CD8-positive, alpha-beta memory T cell (primary cell): ENCODE measurements around the gene MAST1. TPM values are rescaled to one million over a fixed set of nuclear protein-coding genes. Genes with fewer than 3 reads are reported as not detected.

Source experiments
- CTCF ChIA-PET: fragments of 350-600 bp; sonication (Branson Sonifier 250); formaldehyde crosslinking; loops from one replicate; lab custom pipeline; 2021; ENCODE audit warnings: antibody characterized with exemption; lab: Charles Lee
- POLR2A ChIA-PET: fragments of 350-600 bp; sonication (Branson Sonifier 250); formaldehyde crosslinking; loops from one replicate; lab custom pipeline; 2021; ENCODE audit warnings: antibody characterized with exemption; lab: Charles Lee
- DNase-seq, 5 donors: peaks; one replicate each; pipeline versions ENCODE4 v3.0.0 to v3.0.0-alpha.2; 2020 to 2022; ENCODE audit warnings: mixed read lengths in 1 of 5
- H3K27ac ChIP-seq: one replicate; pipeline ENCODE4 v1.7.0; 2013; ENCODE audit warnings: low read depth, mild to moderate bottlenecking, low read length, moderate library complexity
- H3K27me3 ChIP-seq: 2 replicates; pipeline ENCODE4 v1.7.0; 2013; ENCODE audit warnings: low read length, mild to moderate bottlenecking; ENCODE audit not compliant: insufficient read depth, poor library complexity, severe bottlenecking
- H3K36me3 ChIP-seq: 2 replicates; pipeline ENCODE4 v1.7.0; 2013; ENCODE audit warnings: mild to moderate bottlenecking, low read length, moderate library complexity; ENCODE audit not compliant: insufficient read depth
- H3K4me1 ChIP-seq: 2 replicates; pipeline ENCODE4 v1.7.0; 2013; ENCODE audit warnings: mild to moderate bottlenecking, low read length, moderate library complexity; ENCODE audit not compliant: insufficient read depth
- H3K4me3 ChIP-seq: 2 replicates; pipeline ENCODE4 v1.7.0; 2013; ENCODE audit warnings: mild to moderate bottlenecking, low read length
- H3K9me3 ChIP-seq: 2 replicates; pipeline ENCODE4 v1.7.0; 2013; ENCODE audit warnings: mild to moderate bottlenecking, low read length
- H3K27ac Mint-ChIP-seq, 8 donors: one replicate each; pipeline ENCODE4 v1.8.0; 2020 to 2021; ENCODE audit warnings: mixed read lengths in 8 of 8, mild to moderate bottlenecking in 6 of 8, inconsistent platforms in 3 of 8, moderate library complexity in 3 of 8
- H3K27me3 Mint-ChIP-seq, 2 donors: one replicate each; pipeline ENCODE4 v1.8.0; 2020 to 2021; ENCODE audit warnings: mixed read lengths in 2 of 2, mild to moderate bottlenecking in 1 of 2, moderate library complexity in 1 of 2
- H3K36me3 Mint-ChIP-seq, 3 donors: one replicate each; pipeline ENCODE4 v1.8.0; 2020 to 2021; ENCODE audit warnings: mixed read lengths in 3 of 3, inconsistent platforms in 1 of 3, mild to moderate bottlenecking in 1 of 3
- H3K4me1 Mint-ChIP-seq, 3 donors: one replicate each; pipeline ENCODE4 v1.8.0; 2020 to 2021; ENCODE audit warnings: mixed read lengths in 3 of 3, inconsistent platforms in 1 of 3, mild to moderate bottlenecking in 1 of 3
- H3K4me3 Mint-ChIP-seq, 7 donors: one replicate each; pipeline ENCODE4 v1.8.0; 2020 to 2021; ENCODE audit warnings: mixed read lengths in 7 of 7, mild to moderate bottlenecking in 6 of 7, moderate library complexity in 4 of 7, inconsistent platforms in 2 of 7
- H3K9me3 Mint-ChIP-seq, 5 donors: one replicate each; pipeline ENCODE4 v1.8.0; 2020 to 2022; ENCODE audit warnings: mixed read lengths in 5 of 5, mild to moderate bottlenecking in 3 of 5, moderate library complexity in 2 of 5, inconsistent platforms in 1 of 5
- polyA plus RNA-seq: library from polyadenylated mRNA; unstranded; fragments of 300-500 nt; fragmentation: Illumina TruSeq; gene quantifications from one replicate; pipeline ENCODE4 v1.2.3, GENCODE V29; 2021
- total RNA-seq, 2 experiments: library from RNA; stranded (reverse); gene quantifications; one replicate each; pipeline ENCODE4 v1.2.3, GENCODE V29; 2021

The MAST1 gene
- under 1 TPM; 0.24 to 0.38 TPM for total RNA-seq
- 1.2 TPM for polyA plus RNA-seq

DNA sequence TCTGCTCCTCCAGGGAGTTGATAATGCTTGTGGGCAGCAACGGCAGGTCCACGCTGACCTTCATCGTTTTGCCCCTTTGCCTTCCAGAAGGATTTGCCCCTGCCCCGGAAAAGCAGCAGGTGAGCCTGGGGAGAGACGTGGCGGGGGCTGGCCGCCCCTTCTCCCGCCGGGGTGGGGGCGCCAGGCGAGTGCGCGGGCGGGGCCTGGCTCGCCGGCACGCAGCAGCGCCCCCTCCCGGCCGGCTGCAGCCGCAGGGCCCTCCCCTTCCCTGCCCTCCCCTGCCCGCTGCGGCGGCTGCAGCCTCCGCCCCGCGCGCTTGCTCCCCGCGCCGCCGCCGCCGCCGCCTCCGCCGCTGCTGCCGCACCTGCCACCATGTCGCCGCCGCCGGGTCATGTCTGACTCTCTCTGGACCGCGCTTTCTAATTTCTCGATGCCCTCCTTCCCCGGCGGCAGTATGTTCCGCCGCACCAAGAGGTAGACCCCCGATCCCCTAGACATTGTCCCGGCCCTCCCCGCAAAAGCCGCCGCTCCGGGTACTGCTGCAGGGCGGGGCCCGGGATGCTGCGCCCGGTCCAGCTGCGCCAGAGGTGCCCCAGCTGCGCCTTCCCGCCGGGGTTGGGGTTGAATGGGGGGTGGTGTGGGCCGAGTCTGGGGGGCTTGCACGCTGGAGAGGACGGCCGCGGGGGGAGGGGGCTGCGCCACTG is at the start of gene MAST1:
Gene MAST1, plus strand, starts transcription at position 334 of the 704 bp plus-strand sequence. Its CDS starts 58 bp downstream, at position 392.
- Histone ChIP-seq H3K9me3 (no peaks in the 10 kb centered on the region), H3K36me3 (no peaks in the 10 kb centered on the region), H3K4me1 (peaks cover 25% of the 10 kb centered on the region), H3K27ac (no peak within 1 kb of the TSS), H3K4me3 (peak within 1 kb of the TSS; percentile 14), H3K27me3 (peaks cover 72% of the 10 kb centered on the region)
- Mint-ChIP-seq H3K4me1 (peaks cover 29 to 46% (median 42%) of the 10 kb centered on the region in 3 donors), H3K27ac (peak within 1 kb of the TSS in 6 of 8 donors; percentile 24 to 85 (median 58)), H3K9me3 (peaks cover 0 to 14% (median 2%) of the 10 kb centered on the region in 5 donors), H3K27me3 (peaks cover 71 to 73% of the 10 kb centered on the region in 2 donors), H3K4me3 (peak within 1 kb of the TSS; percentile 57 to 87 (median 76)), H3K36me3 (peaks cover 0 to 1% (median 0%) of the 10 kb centered on the region in 3 donors)
- DNase-seq = peak; percentile 45 to 61 (median 50)
- POLR2A ChIA-PET = interaction anchor here (0.7 kb wide), 1 partner anchor 29 kb away, joined by 3 read pairs; no protein-coding TSS in a partner anchor
- CTCF ChIA-PET = no interaction called here

- Mint-ChIP-seq H3K36me3 (peaks cover 0 to 22% (median 0%) of the 10 kb centered on the region in 3 donors), H3K4me1 (peaks cover 17 to 28% (median 17%) of the 10 kb centered on the region in 3 donors), H3K27ac (peak overlapping the region; percentile 93 to 99 (median 99)), H3K27me3 (peaks cover 0 to 23% of the 10 kb centered on the region in 2 donors), H3K9me3 (peaks cover 0 to 4% (median 2%) of the 10 kb centered on the region in 5 donors), H3K4me3 (peak overlapping the region; percentile 75 to 91 (median 82))
- POLR2A ChIA-PET = interaction anchor here (0.5 to 1.9 kb wide), 2 partner anchors 11 to 66 kb away, joined by 3 to 10 read pairs; no protein-coding TSS in a partner anchor
- Histone ChIP-seq H3K4me1 (peaks cover 43% of the 10 kb centered on the region), H3K9me3 (no peaks in the 10 kb centered on the region), H3K4me3 (no peak overlapping the region), H3K27me3 (no peaks in the 10 kb centered on the region), H3K27ac (peak overlapping the region; percentile 84), H3K36me3 (peaks cover 4% of the 10 kb centered on the region)
- CTCF ChIA-PET = interaction anchor here (1.0 to 4.9 kb wide), 2 partner anchors 11 to 22 kb away, joined by 4 to 35 read pairs; no protein-coding TSS in a partner anchor
- DNase-seq = peak in 4 of 5 donors; percentile 47 to 78 (median 53)
Measured at GRCh38 chr19:12788682-12789097, 49.6 kb upstream of the MAST1 start.

- peaks cover 20 to 33% (median 21%) of the 10 kb centered on the region in 3 donors for H3K4me1 Mint-ChIP-seq
- H3K9me3 Mint-ChIP-seq = peaks cover 0 to 4% (median 2%) of the 10 kb centered on the region in 5 donors
- H3K4me3 Mint-ChIP-seq = peak overlapping the region; percentile 75 to 100 (median 83)
- Histone ChIP-seq H3K4me3 (no peak overlapping the region), H3K9me3 (no peaks in the 10 kb centered on the region), H3K36me3 (peaks cover 4% of the 10 kb centered on the region), H3K4me1 (peaks cover 41% of the 10 kb centered on the region), H3K27ac (peak overlapping the region; percentile 99), H3K27me3 (no peaks in the 10 kb centered on the region)
- DNase-seq = no peak
- CTCF ChIA-PET = interaction anchor here (1.0 to 4.9 kb wide), 2 partner anchors 12 to 22 kb away, joined by 4 to 35 read pairs; no protein-coding TSS in a partner anchor
- H3K27ac Mint-ChIP-seq = peak overlapping the region; percentile 93 to 100 (median 99)
- peaks cover 0 to 22% (median 2%) of the 10 kb centered on the region in 3 donors for H3K36me3 Mint-ChIP-seq
- POLR2A ChIA-PET = interaction anchor here (1.9 kb wide), 1 partner anchor 12 kb away, joined by 10 read pairs; no protein-coding TSS in a partner anchor
- peaks cover 0 to 26% of the 10 kb centered on the region in 2 donors for H3K27me3 Mint-ChIP-seq
Measured at GRCh38 chr19:12789098-12789903, 49.0 kb upstream of the MAST1 start.

DNA sequence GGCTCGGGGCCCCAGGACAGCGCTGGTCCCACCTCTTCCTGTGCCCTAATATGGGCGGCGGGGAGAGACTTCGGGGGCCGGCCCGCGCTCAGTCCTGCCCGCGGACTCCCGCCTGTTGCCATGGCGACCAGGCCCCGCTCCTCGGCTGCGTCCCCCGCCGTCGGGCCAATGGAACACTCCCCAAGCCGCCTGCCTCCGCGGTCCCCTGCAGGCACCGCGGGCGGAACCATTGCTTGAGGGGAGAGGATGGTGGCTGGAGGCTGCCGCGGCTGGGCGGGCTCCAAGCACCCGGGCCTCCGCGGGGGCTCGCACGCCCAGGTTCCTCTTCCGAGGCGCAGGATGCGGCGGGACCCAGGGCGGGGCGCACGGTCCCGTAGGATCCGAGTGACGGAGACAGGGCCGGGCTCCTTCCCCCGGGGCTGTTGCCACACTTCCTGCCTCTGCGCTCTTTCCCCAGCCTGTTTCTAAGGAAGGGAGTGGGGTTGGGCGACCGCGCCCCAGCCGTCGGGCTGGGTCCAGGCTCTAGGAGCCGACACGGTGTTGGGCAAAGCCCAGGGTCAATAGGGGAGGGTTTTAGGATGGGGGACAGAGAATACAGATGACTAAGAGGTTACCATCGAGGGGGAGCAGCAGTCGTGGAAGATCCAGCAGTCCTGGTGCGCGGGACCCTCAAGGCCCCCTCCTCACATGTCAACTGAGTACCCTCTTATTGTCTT is 48.3 kb upstream of the MAST1 start:
- H3K27ac Mint-ChIP-seq = peak overlapping the region; percentile 91 to 100 (median 99)
- H3K27me3 Mint-ChIP-seq = peaks cover 0 to 30% of the 10 kb centered on the region in 2 donors
- ChIA-PET CTCF (interaction anchor here (1.0 to 13.7 kb wide), 4 partner anchors 13 to 29 kb away, joined by 4 to 483 read pairs (median 180); partner anchors contain the start of gene HOOK2), POLR2A (interaction anchor here (1.9 to 7.5 kb wide), 3 partner anchors 7 to 13 kb away, joined by 10 to 167 read pairs (median 140); no protein-coding TSS in a partner anchor)
- peaks cover 25 to 41% (median 28%) of the 10 kb centered on the region in 3 donors for H3K4me1 Mint-ChIP-seq
- Histone ChIP-seq H3K36me3 (peaks cover 4% of the 10 kb centered on the region), H3K4me1 (peaks cover 41% of the 10 kb centered on the region), H3K27me3 (no peaks in the 10 kb centered on the region), H3K27ac (peak overlapping the region; percentile 99), H3K9me3 (no peaks in the 10 kb centered on the region), H3K4me3 (peak overlapping the region; percentile 92)
- peak; percentile 89 to 96 (median 93) for DNase-seq
- peak overlapping the region; percentile 90 to 100 (median 96) for H3K4me3 Mint-ChIP-seq
- H3K36me3 Mint-ChIP-seq = peaks cover 0 to 22% (median 2%) of the 10 kb centered on the region in 3 donors
- H3K9me3 Mint-ChIP-seq = peaks cover 0 to 4% (median 2%) of the 10 kb centered on the region in 5 donors

- no peak for DNase-seq
Measured at GRCh38 chr19:12790628-12791344, 47.5 kb upstream of the MAST1 start.

DNA sequence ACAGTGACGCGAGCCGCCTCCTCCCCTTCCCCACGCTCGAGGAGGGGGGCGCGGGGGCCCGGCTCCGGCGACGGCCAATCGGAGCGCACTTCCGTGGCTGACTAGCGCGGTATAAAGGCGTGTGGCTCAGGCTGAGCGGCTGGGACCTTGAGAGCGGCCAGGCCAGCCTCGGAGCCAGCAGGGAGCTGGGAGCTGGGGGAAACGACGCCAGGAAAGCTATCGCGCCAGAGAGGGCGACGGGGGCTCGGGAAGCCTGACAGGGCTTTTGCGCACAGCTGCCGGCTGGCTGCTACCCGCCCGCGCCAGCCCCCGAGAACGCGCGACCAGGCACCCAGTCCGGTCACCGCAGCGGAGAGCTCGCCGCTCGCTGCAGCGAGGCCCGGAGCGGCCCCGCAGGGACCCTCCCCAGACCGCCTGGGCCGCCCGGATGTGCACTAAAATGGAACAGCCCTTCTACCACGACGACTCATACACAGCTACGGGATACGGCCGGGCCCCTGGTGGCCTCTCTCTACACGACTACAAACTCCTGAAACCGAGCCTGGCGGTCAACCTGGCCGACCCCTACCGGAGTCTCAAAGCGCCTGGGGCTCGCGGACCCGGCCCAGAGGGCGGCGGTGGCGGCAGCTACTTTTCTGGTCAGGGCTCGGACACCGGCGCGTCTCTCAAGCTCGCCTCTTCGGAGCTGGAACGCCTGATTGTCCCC is 46.8 kb upstream of the MAST1 start, which contains the start of gene JUNB:
Gene JUNB, plus strand, starts transcription at position 142 of the 706 bp plus-strand sequence. Its CDS starts 286 bp downstream, at position 428.
- H3K27me3 Mint-ChIP-seq = peaks cover 0 to 31% of the 10 kb centered on the region in 2 donors
- ChIA-PET CTCF (interaction anchor here (0.8 to 13.7 kb wide), 6 partner anchors 14 to 185 kb away, joined by 3 to 483 read pairs (median 3); partner anchors contain the start of gene HOOK2), POLR2A (interaction anchor here (0.5 to 7.5 kb wide), 19 partner anchors 9 to 1827 kb away, joined by 3 to 167 read pairs (median 5); partner anchors contain the start of genes GCDH, HOOK2, RNASEH2A and SYCE2)
- no peaks in the 10 kb centered on the region for H3K9me3 ChIP-seq
- H3K27ac ChIP-seq = peak within 1 kb of the TSS; percentile 99
- H3K4me1 Mint-ChIP-seq = peaks cover 35 to 50% (median 38%) of the 10 kb centered on the region in 3 donors
- peak; percentile 94 to 99 (median 98) for DNase-seq
- peak within 1 kb of the TSS; percentile 91 to 100 (median 99) for H3K27ac Mint-ChIP-seq
- no peaks in the 10 kb centered on the region for H3K27me3 ChIP-seq
- H3K9me3 Mint-ChIP-seq = peaks cover 0 to 4% (median 2%) of the 10 kb centered on the region in 5 donors
- peaks cover 0 to 23% (median 2%) of the 10 kb centered on the region in 3 donors for H3K36me3 Mint-ChIP-seq
- H3K4me3 Mint-ChIP-seq = peak within 1 kb of the TSS; percentile 90 to 100 (median 96)
- peak within 1 kb of the TSS; percentile 96 for H3K4me3 ChIP-seq
- H3K36me3 ChIP-seq = peaks cover 4% of the 10 kb centered on the region
- peaks cover 38% of the 10 kb centered on the region for H3K4me1 ChIP-seq

More at GRCh38 chr19:12790628-12791344, 47.5 kb upstream of the MAST1 start:
- Histone ChIP-seq H3K4me1 (peaks cover 38% of the 10 kb centered on the region), H3K27ac (peak overlapping the region; percentile 99), H3K27me3 (no peaks in the 10 kb centered on the region), H3K4me3 (peak overlapping the region; percentile 92), H3K36me3 (peaks cover 4% of the 10 kb centered on the region), H3K9me3 (no peaks in the 10 kb centered on the region)
- peaks cover 0 to 22% (median 2%) of the 10 kb centered on the region in 3 donors for H3K36me3 Mint-ChIP-seq
- H3K4me3 Mint-ChIP-seq = peak overlapping the region; percentile 90 to 100 (median 96)
- H3K27me3 Mint-ChIP-seq = peaks cover 0 to 30% of the 10 kb centered on the region in 2 donors
- ChIA-PET POLR2A (interaction anchor here (0.5 to 7.5 kb wide), 15 partner anchors 8 to 1046 kb away, joined by 3 to 167 read pairs (median 5); partner anchors contain the start of genes GCDH, HOOK2, RNASEH2A and SYCE2), CTCF (interaction anchor here (0.8 to 13.7 kb wide), 5 partner anchors 14 to 186 kb away, joined by 3 to 483 read pairs (median 3); partner anchors contain the start of gene HOOK2)
- H3K9me3 Mint-ChIP-seq = peaks cover 0 to 4% (median 2%) of the 10 kb centered on the region in 5 donors
- peak overlapping the region; percentile 91 to 100 (median 99) for H3K27ac Mint-ChIP-seq
- H3K4me1 Mint-ChIP-seq = peaks cover 28 to 43% (median 31%) of the 10 kb centered on the region in 3 donors
